Gastroesophageal sphincter (tissue), 3 donors: ENCODE data around the gene LAMA3.

Experiments used
- EP300 ChIP-seq: sonication (generic); formaldehyde crosslinking; IDR thresholded peaks from one replicate; pipeline ENCODE4 v1.6.1; 2017; ENCODE audit warnings: antibody characterized with exemption, mild to moderate bottlenecking
- POLR2A ChIP-seq, 2 donors: fragments of 450-650 bp; IDR thresholded peaks; one replicate each; pipeline ENCODE4 v1.6.1; 2017; ENCODE audit warnings: antibody characterized with exemption in 2 of 2, mild to moderate bottlenecking in 2 of 2, moderate library complexity in 1 of 2
- POLR2AphosphoS5 ChIP-seq: sonication (generic); formaldehyde crosslinking; IDR thresholded peaks from one replicate; pipeline ENCODE4 v1.6.1; 2017; ENCODE audit warnings: antibody characterized with exemption
- TF ChIP-seq, protein P1 (sequence below), 4 experiments: fragments of 200-600 bp in 2 of 4; fragments of 450-650 bp in 2 of 4; sonication (generic) in 1 of 4; IDR thresholded peaks; one replicate each; pipeline ENCODE4 v1.5.1; 2017 to 2019; ENCODE audit warnings: antibody characterized with exemption in 4 of 4, mild to moderate bottlenecking in 2 of 4, moderate library complexity in 2 of 4

DNA sequence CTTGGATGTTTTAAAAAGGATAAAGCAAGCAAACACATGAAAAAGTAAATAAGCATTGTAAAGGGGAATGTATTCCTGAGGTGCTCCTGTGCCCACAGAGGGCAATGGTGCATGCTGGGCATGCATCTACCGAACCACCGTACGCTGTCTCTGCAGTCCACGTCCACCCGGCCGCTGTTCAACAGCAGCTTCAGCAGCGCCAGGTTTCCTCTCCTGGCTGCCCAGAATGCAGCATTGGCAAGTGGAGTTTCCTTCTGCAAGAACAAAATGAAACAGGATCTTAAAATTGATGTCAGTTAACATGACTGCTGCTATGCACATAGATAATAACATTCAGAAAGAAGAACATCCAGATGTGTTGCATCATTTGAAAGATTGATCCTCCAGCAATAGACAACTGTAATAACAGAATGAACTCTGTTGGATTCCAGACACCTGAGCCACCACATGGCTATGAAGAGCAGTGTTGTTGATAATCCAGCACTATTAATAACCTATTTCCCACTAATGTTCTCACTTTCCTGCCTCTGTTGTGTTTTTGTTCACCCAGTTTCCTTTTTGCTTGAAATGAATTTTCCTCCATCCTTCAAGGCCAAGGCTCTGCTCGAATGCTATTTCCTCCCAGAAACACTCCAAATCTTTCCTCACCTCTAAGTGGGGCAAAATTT, 40.2 kb upstream of the LAMA3 start:
- TF ChIP-seq POLR2AphosphoS5 (no peak), POLR2A (IDR thresholded peaks at IDR 0.05) (no peak), EP300 (no peak)
- TF ChIP-seq, protein P1, sequence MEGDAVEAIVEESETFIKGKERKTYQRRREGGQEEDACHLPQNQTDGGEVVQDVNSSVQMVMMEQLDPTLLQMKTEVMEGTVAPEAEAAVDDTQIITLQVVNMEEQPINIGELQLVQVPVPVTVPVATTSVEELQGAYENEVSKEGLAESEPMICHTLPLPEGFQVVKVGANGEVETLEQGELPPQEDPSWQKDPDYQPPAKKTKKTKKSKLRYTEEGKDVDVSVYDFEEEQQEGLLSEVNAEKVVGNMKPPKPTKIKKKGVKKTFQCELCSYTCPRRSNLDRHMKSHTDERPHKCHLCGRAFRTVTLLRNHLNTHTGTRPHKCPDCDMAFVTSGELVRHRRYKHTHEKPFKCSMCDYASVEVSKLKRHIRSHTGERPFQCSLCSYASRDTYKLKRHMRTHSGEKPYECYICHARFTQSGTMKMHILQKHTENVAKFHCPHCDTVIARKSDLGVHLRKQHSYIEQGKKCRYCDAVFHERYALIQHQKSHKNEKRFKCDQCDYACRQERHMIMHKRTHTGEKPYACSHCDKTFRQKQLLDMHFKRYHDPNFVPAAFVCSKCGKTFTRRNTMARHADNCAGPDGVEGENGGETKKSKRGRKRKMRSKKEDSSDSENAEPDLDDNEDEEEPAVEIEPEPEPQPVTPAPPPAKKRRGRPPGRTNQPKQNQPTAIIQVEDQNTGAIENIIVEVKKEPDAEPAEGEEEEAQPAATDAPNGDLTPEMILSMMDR (IDR thresholded peaks at IDR 0.05), result no peak
